Lung microvascular endothelial cell (primary cell): ENCODE data around the gene CMAS. TPM values are rescaled to one million over a fixed set of nuclear protein-coding genes. Genes with fewer than 3 reads are reported as not detected.

Source experiments
- DNase-seq, 2 donors: peaks; one replicate each; pipeline versions ENCODE4 v3.0.0 to v3.0.0-alpha.2; 2010; ENCODE audit warnings: low read depth in 2 of 2
- total RNA-seq: library from RNA; depleted of rRNA; stranded (reverse); fragments of >200 nt; gene quantifications from 2 replicates; pipeline ENCODE4 v1.2.1, GENCODE V29; 2014

CMAS gene
- total RNA-seq, 1 donor from 2014 or later, result 18.7 TPM

GRCh38 chr12:22110176-22110575, 64.2 kb downstream of the CMAS start:
- DNase-seq, result no peak

Other genes with a start within 250 kb of the CMAS start
- gene ABCC9, start 104.8 kb upstream of the CMAS start, total RNA-seq, result under 0.01 TPM in 2 replicates